Activated naive CD4-positive, alpha-beta T cell treated with anti-CD3 and anti-CD28 coated beads, Interleukin-2, amount 10 ng/mL, durations not matched to agents 7 days and 5 days (primary cell): ENCODE results near the gene STIMATE.

Experiments used
- CTCF ChIA-PET: fragments of 350-600 bp; sonication (Branson Sonifier 250); formaldehyde crosslinking; loops from one replicate; lab custom pipeline; 2021; ENCODE audit warnings: antibody characterized with exemption; lab: Charles Lee
- DNase-seq: peaks from one replicate; pipeline ENCODE4 v3.0.0-alpha.2; 2020
- H3K27ac Mint-ChIP-seq: one replicate; pipeline ENCODE4 v1.8.0; 2021; ENCODE audit warnings: mild to moderate bottlenecking, moderate library complexity, mixed read lengths
- H3K27me3 Mint-ChIP-seq: one replicate; pipeline ENCODE4 v1.8.0; 2021; ENCODE audit warnings: mild to moderate bottlenecking, mixed read lengths
- H3K36me3 Mint-ChIP-seq: one replicate; pipeline ENCODE4 v1.8.0; 2021; ENCODE audit warnings: mixed read lengths
- H3K4me1 Mint-ChIP-seq: one replicate; pipeline ENCODE4 v1.8.0; 2021; ENCODE audit warnings: mixed read lengths
- H3K4me3 Mint-ChIP-seq: one replicate; pipeline ENCODE4 v1.8.0; 2021; ENCODE audit warnings: mild to moderate bottlenecking, moderate library complexity, mixed read lengths
- H3K9me3 Mint-ChIP-seq: one replicate; pipeline ENCODE4 v1.8.0; 2021; ENCODE audit warnings: mixed read lengths

Gene STIMATE

GRCh38 chr3:52897130-52898122 lies at the start of gene STIMATE:
Gene STIMATE, minus strand, starts transcription at chr3:52897548. Its CDS starts 98 bp downstream, at chr3:52897450.
- Mint-ChIP-seq H3K4me1 (peaks cover 48% of the 10 kb centered on the region), H3K27ac (peak within 1 kb of the TSS; percentile 80), H3K4me3 (peak within 1 kb of the TSS; percentile 87), H3K36me3 (peaks cover 27% of the 10 kb centered on the region), H3K9me3 (no peaks in the 10 kb centered on the region), H3K27me3 (no peaks in the 10 kb centered on the region)
- DNase-seq, result peak; percentile 93
- CTCF ChIA-PET, result interaction anchor here (1.0 kb wide), 2 partner anchors 10 to 59 kb away, joined by 3 read pairs; no protein-coding TSS in a partner anchor

- CTCF ChIA-PET, result no interaction called here
- DNase-seq, result no peak
- Mint-ChIP-seq H3K4me1 (peaks cover 8% of the 10 kb centered on the region), H3K36me3 (peaks cover 21% of the 10 kb centered on the region), H3K27ac (peak overlapping the region; percentile 35), H3K4me3 (no peak overlapping the region), H3K27me3 (no peaks in the 10 kb centered on the region), H3K9me3 (no peaks in the 10 kb centered on the region)
Observed at GRCh38 chr3:52939600-52939999, 42.3 kb upstream of the STIMATE start.

- H3K36me3 Mint-ChIP-seq, result peaks cover 25% of the 10 kb centered on the region
- DNase-seq, result peak; percentile 65
- no peaks in the 10 kb centered on the region for H3K27me3 Mint-ChIP-seq
- H3K9me3 Mint-ChIP-seq, result no peaks in the 10 kb centered on the region
- H3K27ac Mint-ChIP-seq, result no peak overlapping the region
- peaks cover 12% of the 10 kb centered on the region for H3K4me1 Mint-ChIP-seq
- CTCF ChIA-PET, result interaction anchor here (0.7 to 2.1 kb wide), 17 partner anchors 9 to 194 kb away, joined by 3 to 11 read pairs (median 4); no protein-coding TSS in a partner anchor
- H3K4me3 Mint-ChIP-seq, result no peak overlapping the region
Observed at GRCh38 chr3:52934630-52935530, 37.5 kb upstream of the STIMATE start.

- no peaks in the 10 kb centered on the region for H3K9me3 Mint-ChIP-seq
- no peak overlapping the region for H3K4me3 Mint-ChIP-seq
- H3K27me3 Mint-ChIP-seq, result no peaks in the 10 kb centered on the region
- DNase-seq, result no peak
- H3K4me1 Mint-ChIP-seq, result peaks cover 13% of the 10 kb centered on the region
- H3K27ac Mint-ChIP-seq, result no peak overlapping the region
- peaks cover 36% of the 10 kb centered on the region for H3K36me3 Mint-ChIP-seq
- CTCF ChIA-PET, result interaction anchor here (1.2 to 1.7 kb wide), 3 partner anchors 52 to 178 kb away, joined by 3 to 4 read pairs (median 4); no protein-coding TSS in a partner anchor
Observed at GRCh38 chr3:52931889-52932288, 34.5 kb upstream of the STIMATE start.

GRCh38 chr3:52931328-52931727 lies 34.0 kb upstream of the STIMATE start:
- Mint-ChIP-seq H3K4me1 (peaks cover 17% of the 10 kb centered on the region), H3K27me3 (no peaks in the 10 kb centered on the region), H3K27ac (no peak overlapping the region), H3K4me3 (no peak overlapping the region), H3K9me3 (no peaks in the 10 kb centered on the region), H3K36me3 (peaks cover 39% of the 10 kb centered on the region)
- no peak for DNase-seq
- CTCF ChIA-PET, result interaction anchor here (1.2 to 1.7 kb wide), 3 partner anchors 52 to 179 kb away, joined by 3 to 4 read pairs (median 4); no protein-coding TSS in a partner anchor

- Mint-ChIP-seq H3K4me3 (no peak overlapping the region), H3K36me3 (peaks cover 42% of the 10 kb centered on the region), H3K9me3 (no peaks in the 10 kb centered on the region), H3K4me1 (peaks cover 22% of the 10 kb centered on the region), H3K27me3 (no peaks in the 10 kb centered on the region), H3K27ac (no peak overlapping the region)
- CTCF ChIA-PET, result interaction anchor here (1.5 to 1.7 kb wide), 2 partner anchors 53 to 179 kb away, joined by 3 to 4 read pairs; no protein-coding TSS in a partner anchor
- no peak for DNase-seq
Observed at GRCh38 chr3:52930748-52931147, 33.4 kb upstream of the STIMATE start.

GRCh38 chr3:52926554-52926953 lies 29.2 kb upstream of the STIMATE start:
- no peak overlapping the region for H3K27ac Mint-ChIP-seq
- CTCF ChIA-PET, result interaction anchor here (1.6 to 2.5 kb wide), 2 partner anchors 9 to 11 kb away, joined by 5 to 13 read pairs; no protein-coding TSS in a partner anchor
- peaks cover 53% of the 10 kb centered on the region for H3K36me3 Mint-ChIP-seq

GRCh38 chr3:52925405-52926313 lies 28.3 kb upstream of the STIMATE start:
- no peak for DNase-seq
- CTCF ChIA-PET, result interaction anchor here (0.9 to 1.6 kb wide), 2 partner anchors 9 to 179 kb away, joined by 5 read pairs; no protein-coding TSS in a partner anchor
- no peaks in the 10 kb centered on the region for H3K9me3 Mint-ChIP-seq
- peaks cover 46% of the 10 kb centered on the region for H3K4me1 Mint-ChIP-seq
- peaks cover 51% of the 10 kb centered on the region for H3K36me3 Mint-ChIP-seq
- H3K4me3 Mint-ChIP-seq, result no peak overlapping the region
- H3K27ac Mint-ChIP-seq, result peak overlapping the region; percentile 47
- no peaks in the 10 kb centered on the region for H3K27me3 Mint-ChIP-seq

More at GRCh38 chr3:52926554-52926953, 29.2 kb upstream of the STIMATE start:
- H3K9me3 Mint-ChIP-seq, result no peaks in the 10 kb centered on the region
- H3K4me1 Mint-ChIP-seq, result peaks cover 44% of the 10 kb centered on the region
- H3K4me3 Mint-ChIP-seq, result no peak overlapping the region
- H3K27me3 Mint-ChIP-seq, result no peaks in the 10 kb centered on the region
- no peak for DNase-seq

GRCh38 chr3:52923963-52924362 lies 26.6 kb upstream of the STIMATE start:
- Mint-ChIP-seq H3K4me1 (peaks cover 47% of the 10 kb centered on the region), H3K27ac (peak overlapping the region; percentile 11), H3K4me3 (no peak overlapping the region), H3K27me3 (no peaks in the 10 kb centered on the region), H3K9me3 (no peaks in the 10 kb centered on the region), H3K36me3 (peaks cover 51% of the 10 kb centered on the region)
- CTCF ChIA-PET, result no interaction called here
- DNase-seq, result no peak

- Mint-ChIP-seq H3K27ac (no peak overlapping the region), H3K36me3 (peaks cover 47% of the 10 kb centered on the region), H3K4me3 (no peak overlapping the region), H3K9me3 (no peaks in the 10 kb centered on the region), H3K27me3 (no peaks in the 10 kb centered on the region), H3K4me1 (peaks cover 37% of the 10 kb centered on the region)
- DNase-seq, result no peak
- CTCF ChIA-PET, result interaction anchor here (1.1 kb wide), 1 partner anchor 14 kb away, joined by 7 read pairs; no protein-coding TSS in a partner anchor
Observed at GRCh38 chr3:52920841-52921240, 23.5 kb upstream of the STIMATE start.

GRCh38 chr3:52917044-52917443 lies 19.7 kb upstream of the STIMATE start:
- H3K4me1 Mint-ChIP-seq, result peaks cover 11% of the 10 kb centered on the region
- CTCF ChIA-PET, result no interaction called here
- no peak overlapping the region for H3K4me3 Mint-ChIP-seq
- H3K27ac Mint-ChIP-seq, result no peak overlapping the region
- H3K36me3 Mint-ChIP-seq, result peaks cover 46% of the 10 kb centered on the region
- DNase-seq, result no peak
- no peaks in the 10 kb centered on the region for H3K27me3 Mint-ChIP-seq
- no peaks in the 10 kb centered on the region for H3K9me3 Mint-ChIP-seq

- H3K9me3 Mint-ChIP-seq, result no peaks in the 10 kb centered on the region
- no peak overlapping the region for H3K27ac Mint-ChIP-seq
- H3K27me3 Mint-ChIP-seq, result no peaks in the 10 kb centered on the region
- DNase-seq, result no peak
- CTCF ChIA-PET, result interaction anchor here (0.6 to 0.7 kb wide), 2 partner anchors 18 to 76 kb away, joined by 3 read pairs; no protein-coding TSS in a partner anchor
- H3K4me1 Mint-ChIP-seq, result no peaks in the 10 kb centered on the region
- no peak overlapping the region for H3K4me3 Mint-ChIP-seq
- peaks cover 46% of the 10 kb centered on the region for H3K36me3 Mint-ChIP-seq
Observed at GRCh38 chr3:52915294-52915693, 17.9 kb upstream of the STIMATE start.
